Upper lobe of left lung (tissue), 6 donors: ENCODE data around the gene COX8A. TPM values are rescaled to one million over a fixed set of nuclear protein-coding genes. Genes with fewer than 3 reads are reported as not detected.

Experiments
- ATAC-seq, 2 donors: fragments of 200-7000 bp; cut with Tn5 transposase; one replicate each; pipeline ENCODE4 v1.9.1; 2022; ENCODE audit warnings: mild to moderate bottlenecking in 2 of 2, moderate library complexity in 2 of 2; ENCODE audit not compliant: low FRiP score in 2 of 2
- DNase-seq, 2 donors: peaks; one replicate each; pipeline ENCODE4 v3.0.0-alpha.2; 2019 to 2020
- H3K27ac ChIP-seq, 4 donors: fragments of 200-600 bp; sonication (generic); one replicate each; pipeline ENCODE4 v1.5.1; 2016 to 2019
- H3K27me3 ChIP-seq, 4 donors: fragments of 200-600 bp; sonication (generic); one replicate each; pipeline ENCODE4 v1.5.1; 2017 to 2019
- H3K36me3 ChIP-seq, 4 donors: fragments of 200-600 bp; sonication (generic); one replicate each; pipeline ENCODE4 v1.5.1; 2016 to 2019
- H3K4me1 ChIP-seq, 4 donors: fragments of 200-600 bp; sonication (generic); one replicate each; pipeline ENCODE4 v1.5.1; 2018 to 2019
- H3K4me3 ChIP-seq, 4 donors: fragments of 200-600 bp; sonication (generic); one replicate each; pipeline ENCODE4 v1.5.1; 2017 to 2019; ENCODE audit warnings: mild to moderate bottlenecking in 2 of 4, moderate library complexity in 1 of 4
- H3K9me3 ChIP-seq, 4 donors: fragments of 200-600 bp; sonication (generic); one replicate each; pipeline ENCODE4 v1.5.1; 2018 to 2019
- CTCF ChIP-seq, 6 experiments: fragments of 450-650 bp in 4 of 6; fragments of 200-600 bp in 2 of 6; sonication (generic) in 2 of 6; IDR thresholded peaks; one replicate each; pipeline ENCODE4 v1.5.1; 2016 to 2019; ENCODE audit warnings: antibody characterized with exemption in 6 of 6
- EP300 ChIP-seq, 4 donors: sonication (generic); formaldehyde crosslinking; IDR thresholded peaks; one replicate each; pipeline ENCODE4 v1.5.1; 2017; ENCODE audit warnings: antibody characterized with exemption in 4 of 4, control low read depth in 2 of 4
- POLR2A ChIP-seq, 4 donors: fragments of 450-650 bp; IDR thresholded peaks; one replicate each; pipeline ENCODE4 v1.5.1; 2016 to 2017; ENCODE audit warnings: antibody characterized with exemption in 4 of 4, mild to moderate bottlenecking in 2 of 4
- POLR2AphosphoS5 ChIP-seq, 2 donors: sonication (generic); formaldehyde crosslinking; IDR thresholded peaks; one replicate each; pipeline ENCODE4 v1.5.1; 2017; ENCODE audit warnings: antibody characterized with exemption in 2 of 2
- WGBS, 2 donors: methylation state at CpG; one replicate each; pipeline ENCODE4 v1.1.5; 2017 to 2018; 5-methylcytosine and 5-hydroxymethylcytosine counted together
- total RNA-seq, 6 donors: library from RNA; depleted of rRNA in 4 of 6; stranded (reverse); fragments of >200 nt in 4 of 6; gene quantifications; one replicate each; pipeline versions ENCODE4 v1.1.0 to v1.2.1, GENCODE V29; 2016 to 2021
- donor health status: DM: no; HTN: no; CAD: no; lungs with moderate emphysema.
- donor health status: DM: no; HTN: yes; CAD: no; lungs with severe emphysema.

COX8A gene
- total RNA-seq, 6 donors from 2014 or later, result 184 to 510 (median 271) TPM

DNA sequence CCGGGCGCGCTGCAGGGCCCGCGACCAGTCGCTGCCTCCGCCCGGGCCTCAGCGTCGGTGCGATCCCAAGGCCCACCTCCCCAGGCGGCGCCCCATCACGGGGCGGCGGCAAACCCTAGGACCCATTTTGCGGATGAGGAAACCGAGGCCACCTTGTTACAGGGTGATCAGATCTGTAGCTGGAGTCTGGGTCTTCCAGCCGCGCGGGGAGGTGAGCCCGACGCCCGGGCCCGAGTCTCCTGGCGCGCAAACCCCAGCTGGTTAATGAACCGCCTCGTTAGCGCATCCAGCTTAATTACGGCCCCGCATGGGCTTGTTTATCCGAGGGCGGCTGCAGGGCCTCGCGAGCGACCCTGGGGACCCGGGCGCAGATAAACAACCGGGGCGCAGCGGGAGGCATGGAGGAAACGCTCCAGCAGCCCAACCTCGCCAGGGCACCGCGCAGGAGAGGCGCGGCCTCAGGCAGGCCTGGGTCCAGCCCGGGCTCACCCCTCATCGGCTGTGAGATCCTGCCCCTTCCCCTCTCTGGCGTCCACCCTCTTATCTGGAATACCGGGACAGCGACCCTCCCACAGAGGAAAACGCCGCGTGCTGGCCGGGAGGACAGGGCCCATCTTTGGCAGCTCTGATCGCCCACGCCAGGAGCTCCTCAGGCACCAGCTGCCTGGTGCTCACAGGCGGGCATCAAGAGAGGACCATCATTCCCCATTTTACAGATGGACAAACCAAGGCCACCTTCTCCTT, 26.5 kb downstream of the COX8A start:
- DNase-seq, result peak in 1 of 2 donors; percentile 83

DNA sequence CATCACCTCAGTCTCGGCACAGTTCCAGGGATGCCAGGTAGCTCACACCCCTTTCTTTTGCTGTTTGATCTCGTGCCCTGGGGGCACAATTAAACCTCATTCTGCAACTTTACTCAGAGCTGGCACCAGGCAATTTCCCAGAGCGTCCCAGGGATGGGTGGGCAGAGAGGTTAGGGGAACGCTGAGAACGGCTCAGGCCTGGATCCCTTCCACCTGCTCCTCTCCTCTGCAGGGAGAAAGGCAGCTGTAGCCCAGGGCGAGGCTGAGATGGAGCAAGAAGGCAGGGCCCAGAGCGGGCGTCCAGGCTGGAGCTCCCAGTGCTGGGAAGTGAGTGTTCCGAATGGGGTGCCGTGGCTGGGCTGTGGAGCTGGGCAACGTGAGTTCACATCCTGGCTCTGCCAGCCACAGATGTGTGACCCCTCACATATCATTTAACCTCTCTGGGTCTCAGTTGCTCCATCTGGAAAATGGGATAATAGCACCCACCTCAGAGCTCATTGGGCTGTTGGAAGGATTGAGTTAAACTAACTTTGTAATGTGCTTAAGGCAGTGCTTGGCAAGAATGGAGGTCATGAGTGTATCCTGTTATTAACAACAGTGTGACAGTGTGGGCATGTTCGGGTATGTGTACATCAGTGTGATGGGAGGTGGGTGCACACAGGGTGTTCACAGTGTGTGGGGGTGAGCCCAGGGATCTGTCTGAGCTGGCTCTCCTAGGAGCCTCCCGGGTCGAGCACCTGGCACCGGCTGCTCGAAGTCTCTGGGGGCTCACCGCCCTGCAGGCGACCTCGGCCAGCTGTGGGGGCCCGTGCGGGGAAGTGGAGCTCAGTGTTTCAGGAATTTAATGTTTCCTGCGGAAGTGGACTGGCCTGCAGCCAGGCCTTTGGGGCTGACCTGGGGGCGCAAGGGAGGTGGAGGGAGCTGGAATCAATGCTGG, 27.3 kb downstream of the COX8A start:
- H3K4me3 ChIP-seq, result no peak overlapping the region
- H3K36me3 ChIP-seq, result peaks cover 6 to 23% (median 21%) of the 10 kb centered on the region in 4 donors
- ATAC-seq (no peak), DNase-seq (peak in 1 of 2 donors; percentile 74)
- H3K9me3 ChIP-seq, result no peaks in the 10 kb centered on the region
- H3K27me3 ChIP-seq, result no peaks in the 10 kb centered on the region
- H3K4me1 ChIP-seq, result peaks cover 31 to 41% (median 34%) of the 10 kb centered on the region in 4 donors
- 49 to 62% methylated on average over 20 to 21 of the region's 23 CpGs for WGBS, 2 donors
- no peak for TF ChIP-seq POLR2A (IDR thresholded peaks at IDR 0.05)
- no peak for TF ChIP-seq EP300 (IDR thresholded peaks at IDR 0.05)
- no peak for TF ChIP-seq POLR2AphosphoS5 (IDR thresholded peaks at IDR 0.05)
- TF ChIP-seq CTCF (IDR thresholded peaks at IDR 0.05), result no peak
- no peak overlapping the region for H3K27ac ChIP-seq

More for the DNA sequence above, 26.5 kb downstream of the COX8A start:
- H3K4me3 ChIP-seq, result peak overlapping the region in 3 of 4 donors; percentile 36 to 48 (median 40)
- H3K9me3 ChIP-seq, result no peaks in the 10 kb centered on the region
- H3K36me3 ChIP-seq, result peaks cover 6 to 32% (median 30%) of the 10 kb centered on the region in 4 donors
- H3K4me1 ChIP-seq, result peaks cover 30 to 40% (median 33%) of the 10 kb centered on the region in 4 donors
- 40 to 87% methylated on average over 7 to 11 of the region's 60 CpGs for WGBS, 2 donors
- no peak overlapping the region for H3K27ac ChIP-seq
- H3K27me3 ChIP-seq, result no peaks in the 10 kb centered on the region
- ATAC-seq, result no peak
- no peak for TF ChIP-seq POLR2A (IDR thresholded peaks at IDR 0.05)
- no peak for TF ChIP-seq EP300 (IDR thresholded peaks at IDR 0.05)
- TF ChIP-seq POLR2AphosphoS5 (IDR thresholded peaks at IDR 0.05), result no peak
- no peak for TF ChIP-seq CTCF (IDR thresholded peaks at IDR 0.05)

- DNase-seq (no peak), ATAC-seq (no peak)
- peaks cover 47 to 53% (median 50%) of the 10 kb centered on the region in 4 donors for H3K4me1 ChIP-seq
- H3K36me3 ChIP-seq, result peaks cover 0 to 1% (median under 1%) of the 10 kb centered on the region in 4 donors
- H3K9me3 ChIP-seq, result no peaks in the 10 kb centered on the region
- no peaks in the 10 kb centered on the region for H3K27me3 ChIP-seq
- 67 to 81% methylated on average over 18 to 23 of the region's 23 CpGs for WGBS, 2 donors
- H3K27ac ChIP-seq, result no peak overlapping the region
- no peak overlapping the region for H3K4me3 ChIP-seq
- no peak for TF ChIP-seq CTCF (IDR thresholded peaks at IDR 0.05)
- no peak for TF ChIP-seq POLR2AphosphoS5 (IDR thresholded peaks at IDR 0.05)
- no peak for TF ChIP-seq EP300 (IDR thresholded peaks at IDR 0.05)
- no peak for TF ChIP-seq POLR2A (IDR thresholded peaks at IDR 0.05)
Observed at GRCh38 chr11:64003807-64004589, 29.6 kb downstream of the COX8A start.

GRCh38 chr11:64004590-64004984, 30.2 kb downstream of the COX8A start:
- ATAC-seq (no peak), DNase-seq (no peak)
- no peak for TF ChIP-seq POLR2AphosphoS5 (IDR thresholded peaks at IDR 0.05)
- TF ChIP-seq CTCF (IDR thresholded peaks at IDR 0.05), result no peak
- no peak for TF ChIP-seq EP300 (IDR thresholded peaks at IDR 0.05)
- no peak for TF ChIP-seq POLR2A (IDR thresholded peaks at IDR 0.05)
- H3K4me1 ChIP-seq, result peaks cover 42 to 47% (median 45%) of the 10 kb centered on the region in 4 donors
- H3K27me3 ChIP-seq, result no peaks in the 10 kb centered on the region
- WGBS, 2 donors, result 85 to 87% methylated on average over 4 of the region's 4 CpGs
- H3K27ac ChIP-seq, result no peak overlapping the region
- no peaks in the 10 kb centered on the region for H3K36me3 ChIP-seq
- no peaks in the 10 kb centered on the region for H3K9me3 ChIP-seq
- H3K4me3 ChIP-seq, result no peak overlapping the region
